Caco-2 (cell line): ENCODE data around the gene MICAL3. TPM values are rescaled to one million over a fixed set of nuclear protein-coding genes. Genes with fewer than 3 reads are reported as not detected.

Experiments
- BruUV-seq: library from RNA; stranded (reverse); fragments of 400-500 nt; replicated peaks from 2 replicates; lab custom pipeline; 2021; lab: Mats Ljungman, UMichigan
- CTCF ChIA-PET: fragments of 300-600 bp; sonication (Branson Sonifier 250); formaldehyde crosslinking; loops from one replicate; lab custom pipeline; 2022; ENCODE audit warnings: antibody characterized with exemption; lab: Charles Lee
- POLR2A ChIA-PET: fragments of 300-600 bp; sonication (Branson Sonifier 250); formaldehyde crosslinking; loops from one replicate; lab custom pipeline; 2022; ENCODE audit warnings: antibody characterized with exemption; lab: Charles Lee
- DNase-seq, 2 experiments: peaks; one replicate each; pipeline versions ENCODE4 v3.0.0 to v3.0.0-alpha.2; 2020 to 2022
- H3K27me3 ChIP-seq: replicated peaks from 2 replicates; pipeline ENCODE4 v1.6.0; 2011; ENCODE audit warnings: low read length; ENCODE audit not compliant: control insufficient read depth, insufficient read depth
- H3K36me3 ChIP-seq: 2 replicates; pipeline ENCODE4 v1.5.1; 2011; ENCODE audit warnings: low read length; ENCODE audit not compliant: control insufficient read depth, insufficient read depth
- H3K4me1 ChIP-seq: fragments of 250-450 bp; sonication (Bioruptor Pico); 2 replicates; pipeline ENCODE4 v1.5.1; 2020; ENCODE audit warnings: mild to moderate bottlenecking
- H3K4me3 ChIP-seq: 2 replicates; pipeline ENCODE4 v1.5.1; 2011; ENCODE audit warnings: low read depth, mild to moderate bottlenecking, control low read depth, low read length
- H3K9me3 ChIP-seq: fragments of 250-450 bp; sonication (Bioruptor Pico); 2 replicates; pipeline ENCODE4 v1.5.1; 2020; ENCODE audit warnings: mild to moderate bottlenecking, moderate library complexity
- H3K27ac Mint-ChIP-seq: one replicate; pipeline ENCODE4 v1.8.0; 2022; ENCODE audit warnings: mixed read lengths; ENCODE audit not compliant: unreplicated experiment
- H3K27me3 Mint-ChIP-seq: one replicate; pipeline ENCODE4 v1.8.0; 2022; ENCODE audit warnings: mixed read lengths; ENCODE audit not compliant: insufficient read depth, unreplicated experiment
- H3K36me3 Mint-ChIP-seq: one replicate; pipeline ENCODE4 v1.8.0; 2022; ENCODE audit warnings: mild to moderate bottlenecking, mixed read lengths; ENCODE audit not compliant: insufficient read depth, unreplicated experiment
- H3K4me1 Mint-ChIP-seq: one replicate; pipeline ENCODE4 v1.8.0; 2022; ENCODE audit warnings: low read depth, mixed read lengths; ENCODE audit not compliant: unreplicated experiment
- H3K4me3 Mint-ChIP-seq: one replicate; pipeline ENCODE4 v1.8.0; 2022; ENCODE audit warnings: mild to moderate bottlenecking, moderate library complexity, mixed read lengths; ENCODE audit not compliant: unreplicated experiment
- H3K9me3 Mint-ChIP-seq: one replicate; pipeline ENCODE4 v1.8.0; 2022; ENCODE audit warnings: mixed read lengths; ENCODE audit not compliant: unreplicated experiment
- CTCF ChIP-seq, 2 experiments: fragments of 200-600 bp in 1 of 2; IDR thresholded peaks; 1 replicate in 1 of 2; 2 replicates in 1 of 2; pipeline versions ENCODE4 v1.5.1 to v1.8.0; 2011 to 2022; ENCODE audit warnings: antibody characterized with exemption in 1 of 2, control low read depth in 1 of 2, inconsistent platforms in 1 of 2, low read depth in 1 of 2, low read length in 1 of 2, mild to moderate bottlenecking in 1 of 2, moderate library complexity in 1 of 2; ENCODE audit not compliant: insufficient read depth in 1 of 2, severe bottlenecking in 1 of 2, unreplicated experiment in 1 of 2
- intact Hi-C: fragments of 100-400 bp; cut with micrococcal nuclease; formaldehyde crosslinking; loops from one replicate; pipeline ENCODE4 v1.10.0; 2022; ENCODE audit not compliant: unreplicated experiment
- total RNA-seq: library from RNA; stranded (reverse); gene quantifications from 2 replicates; pipeline ENCODE4 v1.2.3, GENCODE V29; 2022

MICAL3 gene
- total RNA-seq, 1 experiment from 2014 or later: 65.6 TPM

- no peaks in the 10 kb centered on the region; the same call in 1 of the 2 replicates for H3K36me3 ChIP-seq
- H3K27ac Mint-ChIP-seq: peak overlapping the region; percentile 74
- peak in 1 of 2 experiments; percentile 0 for TF ChIP-seq CTCF (IDR thresholded peaks at IDR 0.05; ENCODE audit: insufficient read depth in 1 of 2, low read depth in 1 of 2, low read length in 1 of 2, severe bottlenecking in 1 of 2, unreplicated experiment in 1 of 2)
- intact Hi-C loops: loop anchor here (1.0 to 5.0 kb wide), 3 partner anchors 21 to 158 kb away; partner anchors contain the start of gene PEX26
- peak overlapping the region; percentile 65 for H3K4me3 Mint-ChIP-seq
- H3K9me3 ChIP-seq: no peaks in the 10 kb centered on the region
- CTCF ChIA-PET: interaction anchor here (1.1 to 1.4 kb wide), 3 partner anchors 11 to 157 kb away, joined by 3 to 11 read pairs (median 4); no protein-coding TSS in a partner anchor
- peaks cover 49% of the 10 kb centered on the region for H3K4me1 ChIP-seq
- no peaks in the 10 kb centered on the region for H3K27me3 ChIP-seq
- H3K4me3 ChIP-seq: peak overlapping the region; percentile 19
- no peak for DNase-seq
- H3K27me3 Mint-ChIP-seq: no peaks in the 10 kb centered on the region
- BruUV-seq: TSS peak; percentile 63
- POLR2A ChIA-PET: interaction anchor here (0.6 kb wide), 1 partner anchor 280 kb away, joined by 3 read pairs; no protein-coding TSS in a partner anchor
- peaks cover 8% of the 10 kb centered on the region for H3K36me3 Mint-ChIP-seq
- no peaks in the 10 kb centered on the region for H3K9me3 Mint-ChIP-seq
- peaks cover 30% of the 10 kb centered on the region for H3K4me1 Mint-ChIP-seq
Measured at GRCh38 chr22:17919276-17920144, 104.9 kb downstream of the MICAL3 start.

- H3K27me3 ChIP-seq: no peaks in the 10 kb centered on the region
- H3K27me3 Mint-ChIP-seq: no peaks in the 10 kb centered on the region
- no peak overlapping the region for H3K4me3 ChIP-seq
- no peaks in the 10 kb centered on the region for H3K9me3 ChIP-seq
- DNase-seq: no peak
- no peak for TF ChIP-seq CTCF (IDR thresholded peaks at IDR 0.05; ENCODE audit: insufficient read depth in 1 of 2, low read depth in 1 of 2, low read length in 1 of 2, severe bottlenecking in 1 of 2, unreplicated experiment in 1 of 2)
- intact Hi-C loops: no loop called here
- H3K27ac Mint-ChIP-seq: no peak overlapping the region
- H3K4me1 ChIP-seq: peaks cover 49% of the 10 kb centered on the region
- no peaks in the 10 kb centered on the region; the same call in 1 of the 2 replicates for H3K36me3 ChIP-seq
- H3K9me3 Mint-ChIP-seq: no peaks in the 10 kb centered on the region
- POLR2A ChIA-PET: no interaction called here
- H3K36me3 Mint-ChIP-seq: peaks cover 8% of the 10 kb centered on the region
- CTCF ChIA-PET: no interaction called here
- BruUV-seq: no TSS peak
- H3K4me1 Mint-ChIP-seq: peaks cover 30% of the 10 kb centered on the region
- no peak overlapping the region for H3K4me3 Mint-ChIP-seq
Measured at GRCh38 chr22:17918840-17919239, 105.5 kb downstream of the MICAL3 start.

GRCh38 chr22:17917490-17917983 lies 106.8 kb downstream of the MICAL3 start:
- no peak overlapping the region for H3K27ac Mint-ChIP-seq
- H3K4me1 Mint-ChIP-seq: peaks cover 36% of the 10 kb centered on the region
- no peak for DNase-seq
- no peaks in the 10 kb centered on the region for H3K27me3 Mint-ChIP-seq
- H3K9me3 Mint-ChIP-seq: no peaks in the 10 kb centered on the region
- ChIA-PET POLR2A (interaction anchor here (0.5 kb wide), 1 partner anchor 23 kb away, joined by 7 read pairs; no protein-coding TSS in a partner anchor), CTCF (no interaction called here)
- H3K36me3 Mint-ChIP-seq: peaks cover 8% of the 10 kb centered on the region
- no peaks in the 10 kb centered on the region; the same call in 1 of the 2 replicates for H3K36me3 ChIP-seq
- TF ChIP-seq CTCF (IDR thresholded peaks at IDR 0.05; ENCODE audit: insufficient read depth in 1 of 2, low read depth in 1 of 2, low read length in 1 of 2, severe bottlenecking in 1 of 2, unreplicated experiment in 1 of 2): no peak
- H3K4me3 ChIP-seq: no peak overlapping the region
- no peak overlapping the region for H3K4me3 Mint-ChIP-seq
- intact Hi-C loops: no loop called here
- no peaks in the 10 kb centered on the region for H3K27me3 ChIP-seq
- H3K9me3 ChIP-seq: no peaks in the 10 kb centered on the region
- peaks cover 42% of the 10 kb centered on the region for H3K4me1 ChIP-seq
- BruUV-seq: no TSS peak
